HL-60 (cell line): ENCODE data around the gene HEATR3.

ENCODE experiments used
- GABPA ChIP-seq: IDR thresholded peaks from 2 replicates; pipeline ENCODE4 v1.6.1; 2012; ENCODE audit warnings: low read depth
- POLR2AphosphoS5 ChIP-seq: IDR thresholded peaks from 2 replicates; pipeline ENCODE4 v1.6.1; 2012; ENCODE audit warnings: low read depth
- SPI1 ChIP-seq: IDR thresholded peaks from 2 replicates; pipeline ENCODE4 v1.6.1; 2012; ENCODE audit warnings: low read depth, mild to moderate bottlenecking, borderline replicate concordance
- TF ChIP-seq, protein P1 (sequence below): IDR thresholded peaks from one replicate; pipeline ENCODE4 v1.5.1; 2011; ENCODE audit warnings: low read length, control low read depth, inconsistent platforms; ENCODE audit not compliant: insufficient read depth
- TF ChIP-seq, protein P2 (sequence below): IDR thresholded peaks from 2 replicates; pipeline ENCODE4 v1.6.1; 2012; ENCODE audit warnings: low read depth; ENCODE audit not compliant: insufficient replicate concordance

GRCh38 chr16:50099957-50100648, 34.3 kb downstream of the HEATR3 start:
- no peak for TF ChIP-seq SPI1
- TF ChIP-seq, protein P1, sequence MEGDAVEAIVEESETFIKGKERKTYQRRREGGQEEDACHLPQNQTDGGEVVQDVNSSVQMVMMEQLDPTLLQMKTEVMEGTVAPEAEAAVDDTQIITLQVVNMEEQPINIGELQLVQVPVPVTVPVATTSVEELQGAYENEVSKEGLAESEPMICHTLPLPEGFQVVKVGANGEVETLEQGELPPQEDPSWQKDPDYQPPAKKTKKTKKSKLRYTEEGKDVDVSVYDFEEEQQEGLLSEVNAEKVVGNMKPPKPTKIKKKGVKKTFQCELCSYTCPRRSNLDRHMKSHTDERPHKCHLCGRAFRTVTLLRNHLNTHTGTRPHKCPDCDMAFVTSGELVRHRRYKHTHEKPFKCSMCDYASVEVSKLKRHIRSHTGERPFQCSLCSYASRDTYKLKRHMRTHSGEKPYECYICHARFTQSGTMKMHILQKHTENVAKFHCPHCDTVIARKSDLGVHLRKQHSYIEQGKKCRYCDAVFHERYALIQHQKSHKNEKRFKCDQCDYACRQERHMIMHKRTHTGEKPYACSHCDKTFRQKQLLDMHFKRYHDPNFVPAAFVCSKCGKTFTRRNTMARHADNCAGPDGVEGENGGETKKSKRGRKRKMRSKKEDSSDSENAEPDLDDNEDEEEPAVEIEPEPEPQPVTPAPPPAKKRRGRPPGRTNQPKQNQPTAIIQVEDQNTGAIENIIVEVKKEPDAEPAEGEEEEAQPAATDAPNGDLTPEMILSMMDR, result no peak
- TF ChIP-seq GABPA, result no peak
- TF ChIP-seq POLR2AphosphoS5, result no peak
- TF ChIP-seq, protein P2, sequence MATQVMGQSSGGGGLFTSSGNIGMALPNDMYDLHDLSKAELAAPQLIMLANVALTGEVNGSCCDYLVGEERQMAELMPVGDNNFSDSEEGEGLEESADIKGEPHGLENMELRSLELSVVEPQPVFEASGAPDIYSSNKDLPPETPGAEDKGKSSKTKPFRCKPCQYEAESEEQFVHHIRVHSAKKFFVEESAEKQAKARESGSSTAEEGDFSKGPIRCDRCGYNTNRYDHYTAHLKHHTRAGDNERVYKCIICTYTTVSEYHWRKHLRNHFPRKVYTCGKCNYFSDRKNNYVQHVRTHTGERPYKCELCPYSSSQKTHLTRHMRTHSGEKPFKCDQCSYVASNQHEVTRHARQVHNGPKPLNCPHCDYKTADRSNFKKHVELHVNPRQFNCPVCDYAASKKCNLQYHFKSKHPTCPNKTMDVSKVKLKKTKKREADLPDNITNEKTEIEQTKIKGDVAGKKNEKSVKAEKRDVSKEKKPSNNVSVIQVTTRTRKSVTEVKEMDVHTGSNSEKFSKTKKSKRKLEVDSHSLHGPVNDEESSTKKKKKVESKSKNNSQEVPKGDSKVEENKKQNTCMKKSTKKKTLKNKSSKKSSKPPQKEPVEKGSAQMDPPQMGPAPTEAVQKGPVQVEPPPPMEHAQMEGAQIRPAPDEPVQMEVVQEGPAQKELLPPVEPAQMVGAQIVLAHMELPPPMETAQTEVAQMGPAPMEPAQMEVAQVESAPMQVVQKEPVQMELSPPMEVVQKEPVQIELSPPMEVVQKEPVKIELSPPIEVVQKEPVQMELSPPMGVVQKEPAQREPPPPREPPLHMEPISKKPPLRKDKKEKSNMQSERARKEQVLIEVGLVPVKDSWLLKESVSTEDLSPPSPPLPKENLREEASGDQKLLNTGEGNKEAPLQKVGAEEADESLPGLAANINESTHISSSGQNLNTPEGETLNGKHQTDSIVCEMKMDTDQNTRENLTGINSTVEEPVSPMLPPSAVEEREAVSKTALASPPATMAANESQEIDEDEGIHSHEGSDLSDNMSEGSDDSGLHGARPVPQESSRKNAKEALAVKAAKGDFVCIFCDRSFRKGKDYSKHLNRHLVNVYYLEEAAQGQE, result no peak
